NCI-H128 (cell line): Measurements from ENCODE around the gene GAD2.

Experiments used
- DNase-seq: peaks from one replicate; lab custom pipeline; 2025; ENCODE audit not compliant: unreplicated experiment; lab: John Stamatoyannopoulos, UW

Gene GAD2

GRCh38 chr10:26216585-26217395, at the start of gene GAD2:
GAD2 (plus strand) TSS chr10:26216774; CDS start chr10:26216810, 36 bp downstream.
- DNase-seq: no peak

- DNase-seq: no peak
Measured at GRCh38 chr10:26169466-26169865, 47.1 kb upstream of the GAD2 start.

- no peak for DNase-seq
Measured at GRCh38 chr10:26172131-26172530, 44.4 kb upstream of the GAD2 start.

- DNase-seq: no peak
Measured at GRCh38 chr10:26173837-26174236, 42.7 kb upstream of the GAD2 start.

GRCh38 chr10:26177341-26177740, 39.2 kb upstream of the GAD2 start:
- no peak for DNase-seq

GRCh38 chr10:26194275-26194674, 22.3 kb upstream of the GAD2 start:
- DNase-seq: no peak

GRCh38 chr10:26197248-26197647, 19.3 kb upstream of the GAD2 start:
- no peak for DNase-seq

- no peak for DNase-seq
Measured at GRCh38 chr10:26198119-26198518, 18.5 kb upstream of the GAD2 start.

GRCh38 chr10:26199841-26200240, 16.7 kb upstream of the GAD2 start:
- no peak for DNase-seq

GRCh38 chr10:26205223-26205622, 11.4 kb upstream of the GAD2 start:
- DNase-seq: no peak

GRCh38 chr10:26211781-26212444, 4.7 kb upstream of the GAD2 start:
- DNase-seq: no peak

GRCh38 chr10:26212511-26212910, 4.1 kb upstream of the GAD2 start:
- no peak for DNase-seq

GRCh38 chr10:26213157-26213800, 3.3 kb upstream of the GAD2 start:
- DNase-seq: no peak

GRCh38 chr10:26214004-26214403, 2.6 kb upstream of the GAD2 start:
- DNase-seq: no peak

- DNase-seq: no peak
Measured at GRCh38 chr10:26214551-26215395, 1.8 kb upstream of the GAD2 start.

- DNase-seq: no peak
Measured at GRCh38 chr10:26215396-26215934, 1.1 kb upstream of the GAD2 start.

- peak; percentile 16 for DNase-seq
Measured at GRCh38 chr10:26215935-26216584, 514 bp upstream of the GAD2 start.

- peak; percentile 8 for DNase-seq
Measured at GRCh38 chr10:26217396-26218086, 967 bp downstream of the GAD2 start.

- no peak for DNase-seq
Measured at GRCh38 chr10:26219676-26220075, 3.1 kb downstream of the GAD2 start.

- DNase-seq: no peak
Measured at GRCh38 chr10:26220901-26221300, 4.3 kb downstream of the GAD2 start.
